Vagina (tissue), 2 donors: ENCODE measurements around the gene GNRHR. TPM values are rescaled to one million over a fixed set of nuclear protein-coding genes. Genes with fewer than 3 reads are reported as not detected.

ENCODE experiments used
- DNase-seq, 2 donors: peaks; one replicate each; pipeline ENCODE4 v3.0.0-alpha.2; 2017; ENCODE audit errors: extremely low spot score in 2 of 2
- H3K27ac ChIP-seq: fragments of 200-600 bp; sonication (generic); one replicate; pipeline ENCODE4 v1.5.1; 2019
- H3K27me3 ChIP-seq: fragments of 200-600 bp; sonication (generic); one replicate; pipeline ENCODE4 v1.5.1; 2019
- H3K36me3 ChIP-seq, 2 donors: fragments of 200-600 bp; sonication (generic); one replicate each; pipeline ENCODE4 v1.5.1; 2017 to 2019
- H3K4me1 ChIP-seq: fragments of 200-600 bp; sonication (generic); one replicate; pipeline ENCODE4 v1.5.1; 2019
- H3K4me3 ChIP-seq, 2 donors: fragments of 200-600 bp; sonication (generic); 1 replicate in 1 of 2; 2 replicates in 1 of 2; pipeline ENCODE4 v1.5.1; 2016 to 2019
- H3K9me3 ChIP-seq: fragments of 200-600 bp; sonication (generic); one replicate; pipeline ENCODE4 v1.5.1; 2019
- CTCF ChIP-seq, 3 experiments: fragments of 450-650 bp in 2 of 3; fragments of 200-600 bp in 1 of 3; sonication (generic) in 1 of 3; IDR thresholded peaks; one replicate each; pipeline ENCODE4 v1.5.1; 2017 to 2019; ENCODE audit warnings: antibody characterized with exemption in 3 of 3, mild to moderate bottlenecking in 2 of 3, moderate library complexity in 2 of 3
- POLR2A ChIP-seq, 2 donors: fragments of 450-650 bp; IDR thresholded peaks; one replicate each; pipeline ENCODE4 v1.6.1; 2017; ENCODE audit warnings: antibody characterized with exemption in 2 of 2, mild to moderate bottlenecking in 2 of 2, moderate library complexity in 2 of 2
- POLR2AphosphoS5 ChIP-seq, 2 donors: sonication (generic); formaldehyde crosslinking; IDR thresholded peaks; one replicate each; pipeline ENCODE4 v1.9.0; 2017; ENCODE audit warnings: antibody characterized with exemption in 2 of 2, mild to moderate bottlenecking in 2 of 2, low read depth in 1 of 2; ENCODE audit not compliant: insufficient read depth in 1 of 2
- intact Hi-C: fragments of 100-400 bp; cut with DNase I; formaldehyde crosslinking; loops from one replicate; pipeline ENCODE4 v1.15.1; 2023
- total RNA-seq: library from RNA; depleted of rRNA; stranded (reverse); fragments of >200 nt; gene quantifications from one replicate; pipeline ENCODE4 v1.2.3, GENCODE V29; 2016

The GNRHR gene
- total RNA-seq, 1 donor from 2014 or later: not detected

GRCh38 chr4:67779631-67780030 lies 25.4 kb upstream of the GNRHR start:
- Histone ChIP-seq H3K27ac (no peak overlapping the region), H3K9me3 (no peaks in the 10 kb centered on the region), H3K4me1 (no peaks in the 10 kb centered on the region), H3K4me3 (no peak overlapping the region), H3K27me3 (no peaks in the 10 kb centered on the region), H3K36me3 (no peaks in the 10 kb centered on the region)
- intact Hi-C loops: no loop called here
- TF ChIP-seq POLR2A (IDR thresholded peaks at IDR 0.05): no peak
- no peak for TF ChIP-seq CTCF (IDR thresholded peaks at IDR 0.05)
- TF ChIP-seq POLR2AphosphoS5 (IDR thresholded peaks at IDR 0.05; ENCODE audit: insufficient read depth in 1 of 2, low read depth in 1 of 2): peak in 1 of 2 donors; percentile 70
- DNase-seq: no peak

GRCh38 chr4:67776746-67777145 lies 22.6 kb upstream of the GNRHR start:
- intact Hi-C loops: no loop called here
- Histone ChIP-seq H3K27ac (no peak overlapping the region), H3K4me1 (no peaks in the 10 kb centered on the region), H3K9me3 (no peaks in the 10 kb centered on the region), H3K4me3 (no peak overlapping the region), H3K36me3 (no peaks in the 10 kb centered on the region), H3K27me3 (no peaks in the 10 kb centered on the region)
- TF ChIP-seq POLR2AphosphoS5 (IDR thresholded peaks at IDR 0.05; ENCODE audit: insufficient read depth in 1 of 2, low read depth in 1 of 2) (no peak), POLR2A (IDR thresholded peaks at IDR 0.05) (no peak), CTCF (IDR thresholded peaks at IDR 0.05) (no peak)
- no peak for DNase-seq

GRCh38 chr4:67770422-67770821 lies 16.2 kb upstream of the GNRHR start:
- intact Hi-C loops: no loop called here
- DNase-seq: no peak
- no peaks in the 10 kb centered on the region for H3K4me1 ChIP-seq
- H3K9me3 ChIP-seq: no peaks in the 10 kb centered on the region
- H3K27me3 ChIP-seq: no peaks in the 10 kb centered on the region
- no peak overlapping the region for H3K27ac ChIP-seq
- TF ChIP-seq POLR2AphosphoS5 (IDR thresholded peaks at IDR 0.05; ENCODE audit: insufficient read depth in 1 of 2, low read depth in 1 of 2) (peak in 1 of 2 donors; percentile 61), CTCF (IDR thresholded peaks at IDR 0.05) (no peak), POLR2A (IDR thresholded peaks at IDR 0.05) (no peak)
- H3K4me3 ChIP-seq: no peak overlapping the region
- H3K36me3 ChIP-seq: no peaks in the 10 kb centered on the region

- Histone ChIP-seq H3K4me3 (no peak overlapping the region), H3K36me3 (no peaks in the 10 kb centered on the region), H3K27me3 (no peaks in the 10 kb centered on the region), H3K4me1 (no peaks in the 10 kb centered on the region), H3K9me3 (no peaks in the 10 kb centered on the region), H3K27ac (no peak overlapping the region)
- TF ChIP-seq CTCF (IDR thresholded peaks at IDR 0.05): no peak
- peak in 1 of 2 donors; percentile 19 for TF ChIP-seq POLR2AphosphoS5 (IDR thresholded peaks at IDR 0.05; ENCODE audit: insufficient read depth in 1 of 2, low read depth in 1 of 2)
- no peak for TF ChIP-seq POLR2A (IDR thresholded peaks at IDR 0.05)
- intact Hi-C loops: no loop called here
- DNase-seq: no peak
These were observed 11.7 kb upstream of the GNRHR start for GRCh38 chr4:67765928-67766327.

- no peaks in the 10 kb centered on the region for H3K36me3 ChIP-seq
- H3K4me3 ChIP-seq: no peak overlapping the region
- no peaks in the 10 kb centered on the region for H3K27me3 ChIP-seq
- intact Hi-C loops: no loop called here
- no peaks in the 10 kb centered on the region for H3K9me3 ChIP-seq
- TF ChIP-seq POLR2A (IDR thresholded peaks at IDR 0.05): no peak
- TF ChIP-seq POLR2AphosphoS5 (IDR thresholded peaks at IDR 0.05; ENCODE audit: insufficient read depth in 1 of 2, low read depth in 1 of 2): no peak
- TF ChIP-seq CTCF (IDR thresholded peaks at IDR 0.05): no peak
- DNase-seq: no peak
- H3K27ac ChIP-seq: no peak overlapping the region
- H3K4me1 ChIP-seq: no peaks in the 10 kb centered on the region
These were observed 11.2 kb upstream of the GNRHR start for GRCh38 chr4:67765401-67765800.
